Rectal smooth muscle tissue (tissue), 1 donor: ENCODE results near the gene TLCD5.

ENCODE experiments used
- H3K27ac ChIP-seq: one replicate; pipeline ENCODE4 v1.7.0; 2013; ENCODE audit warnings: low read depth, low read length, inconsistent platforms
- H3K27me3 ChIP-seq: one replicate; pipeline ENCODE4 v1.7.0; 2013; ENCODE audit warnings: low read length; ENCODE audit not compliant: control insufficient read depth, insufficient read depth
- H3K36me3 ChIP-seq: one replicate; pipeline ENCODE4 v1.7.0; 2013; ENCODE audit warnings: low read length; ENCODE audit not compliant: control insufficient read depth, insufficient read depth
- H3K4me1 ChIP-seq: one replicate; pipeline ENCODE4 v1.7.0; 2013; ENCODE audit warnings: low read length; ENCODE audit not compliant: control insufficient read depth, insufficient read depth
- H3K4me3 ChIP-seq: one replicate; pipeline ENCODE4 v1.7.0; 2013; ENCODE audit warnings: low read length
- H3K9ac ChIP-seq: one replicate; pipeline ENCODE4 v1.7.0; 2013; ENCODE audit warnings: low read length

The TLCD5 gene

GRCh38 chr11:120376547-120377182 is 51.6 kb downstream of the TLCD5 start:
- Histone ChIP-seq H3K4me3 (no peak overlapping the region), H3K4me1 (peaks cover 10% of the 10 kb centered on the region), H3K9ac (no peak overlapping the region), H3K27ac (no peak overlapping the region), H3K36me3 (no peaks in the 10 kb centered on the region), H3K27me3 (no peaks in the 10 kb centered on the region)

GRCh38 chr11:120378474-120378873 is 53.4 kb downstream of the TLCD5 start:
- Histone ChIP-seq H3K27me3 (no peaks in the 10 kb centered on the region), H3K36me3 (no peaks in the 10 kb centered on the region), H3K27ac (no peak overlapping the region), H3K9ac (no peak overlapping the region), H3K4me1 (peaks cover 10% of the 10 kb centered on the region), H3K4me3 (no peak overlapping the region)

- no peak overlapping the region for H3K9ac ChIP-seq
- H3K27me3 ChIP-seq, result no peaks in the 10 kb centered on the region
- no peak overlapping the region for H3K27ac ChIP-seq
- no peaks in the 10 kb centered on the region for H3K36me3 ChIP-seq
- no peak overlapping the region for H3K4me3 ChIP-seq
- H3K4me1 ChIP-seq, result peaks cover 18% of the 10 kb centered on the region
These were observed 56.3 kb downstream of the TLCD5 start for GRCh38 chr11:120381401-120381800.
